NCI-H226 (cell line): ENCODE data around the gene NECTIN1.

Source experiments
- DNase-seq: peaks from one replicate; pipeline ENCODE4 v3.0.0-alpha.2; 2015

The NECTIN1 gene

GRCh38 chr11:119754656-119755355 is 25.8 kb upstream of the NECTIN1 start:
- no peak for DNase-seq

GRCh38 chr11:119754199-119754598 is 25.2 kb upstream of the NECTIN1 start:
- DNase-seq = no peak

- DNase-seq = no peak
Observed at GRCh38 chr11:119752946-119753345, 23.9 kb upstream of the NECTIN1 start.

GRCh38 chr11:119752345-119752871 is 23.4 kb upstream of the NECTIN1 start:
- no peak for DNase-seq

- no peak for DNase-seq
Observed at GRCh38 chr11:119750056-119750455, 21.1 kb upstream of the NECTIN1 start.

- DNase-seq = no peak
Observed at GRCh38 chr11:119749006-119749565, 20.1 kb upstream of the NECTIN1 start.

- no peak for DNase-seq
Observed at GRCh38 chr11:119747868-119748660, 19.1 kb upstream of the NECTIN1 start.

- no peak for DNase-seq
Observed at GRCh38 chr11:119745776-119746535, 17.0 kb upstream of the NECTIN1 start.

- no peak for DNase-seq
Observed at GRCh38 chr11:119745112-119745511, 16.1 kb upstream of the NECTIN1 start.

GRCh38 chr11:119744577-119744976 is 15.6 kb upstream of the NECTIN1 start:
- DNase-seq = no peak

GRCh38 chr11:119743006-119743405 is 14.0 kb upstream of the NECTIN1 start:
- no peak for DNase-seq

- DNase-seq = no peak
Observed at GRCh38 chr11:119742263-119742861, 13.4 kb upstream of the NECTIN1 start.

- DNase-seq = no peak
Observed at GRCh38 chr11:119741369-119742262, 12.6 kb upstream of the NECTIN1 start.

GRCh38 chr11:119739975-119740374 is 11.0 kb upstream of the NECTIN1 start:
- no peak for DNase-seq

- DNase-seq = no peak
Observed at GRCh38 chr11:119739021-119739703, 10.2 kb upstream of the NECTIN1 start.

- no peak for DNase-seq
Observed at GRCh38 chr11:119738059-119738439, 9.0 kb upstream of the NECTIN1 start.

- no peak for DNase-seq
Observed at GRCh38 chr11:119737366-119738058, 8.5 kb upstream of the NECTIN1 start.

- no peak for DNase-seq
Observed at GRCh38 chr11:119734788-119735187, 5.8 kb upstream of the NECTIN1 start.

- no peak for DNase-seq
Observed at GRCh38 chr11:119730789-119731386, 1.9 kb upstream of the NECTIN1 start.
